Mesendoderm (in vitro differentiated cells): ENCODE data around the gene NRF1.
A peak's percentile ranks its signal among the peaks of the same experiment; 100 is the strongest.

Experiments
- DNase-seq: peaks from one replicate; pipeline ENCODE4 v3.0.0; 2013
- H2AK5ac ChIP-seq: 2 replicates; pipeline ENCODE4 v1.6.1; 2013; ENCODE audit warnings: low read length, inconsistent platforms
- H2BK120ac ChIP-seq: 2 replicates; pipeline ENCODE4 v1.6.1; 2013; ENCODE audit warnings: low read depth, mild to moderate bottlenecking, low read length, moderate library complexity, mixed read lengths
- H2BK15ac ChIP-seq: replicated peaks from 2 replicates; pipeline ENCODE4 v1.6.1; 2013; ENCODE audit warnings: low read depth, mild to moderate bottlenecking, moderate library complexity
- H2BK5ac ChIP-seq: 2 replicates; pipeline ENCODE4 v1.6.1; 2013; ENCODE audit warnings: low read length, inconsistent platforms
- H3K18ac ChIP-seq: 2 replicates; pipeline ENCODE4 v1.6.1; 2013; ENCODE audit warnings: mild to moderate bottlenecking, low read length, mixed read lengths
- H3K23ac ChIP-seq: one replicate; pipeline ENCODE4 v1.6.1; 2013; ENCODE audit warnings: low read length
- H3K27ac ChIP-seq: 2 replicates; pipeline ENCODE4 v1.5.1; 2013; ENCODE audit warnings: low read depth, mild to moderate bottlenecking, inconsistent platforms, low read length, moderate library complexity
- H3K27me3 ChIP-seq: 2 replicates; pipeline ENCODE4 v1.6.1; 2013; ENCODE audit warnings: low read length, control low read depth, mild to moderate bottlenecking, inconsistent platforms; ENCODE audit not compliant: insufficient read depth, poor library complexity
- H3K36me3 ChIP-seq: 2 replicates; pipeline ENCODE4 v1.6.1; 2013; ENCODE audit warnings: low read length, inconsistent platforms; ENCODE audit not compliant: control insufficient read depth, insufficient read depth
- H3K4ac ChIP-seq: one replicate; pipeline ENCODE4 v1.6.1; 2013; ENCODE audit warnings: low read depth, mild to moderate bottlenecking, low read length, moderate library complexity
- H3K4me1 ChIP-seq: 2 replicates; pipeline ENCODE4 v1.6.1; 2013; ENCODE audit warnings: low read depth, low read length, inconsistent platforms; ENCODE audit not compliant: control insufficient read depth
- H3K4me2 ChIP-seq: 2 replicates; pipeline ENCODE4 v1.6.1; 2013; ENCODE audit warnings: low read length
- H3K4me3 ChIP-seq: 2 replicates; pipeline ENCODE4 v1.5.1; 2013; ENCODE audit warnings: mild to moderate bottlenecking, low read length
- H3K56ac ChIP-seq: one replicate; pipeline ENCODE4 v1.6.1; 2013; ENCODE audit warnings: low read length
- H3K79me1 ChIP-seq: 2 replicates; pipeline ENCODE4 v1.6.1; 2013; ENCODE audit warnings: low read length, inconsistent platforms
- H3K79me2 ChIP-seq: 2 replicates; pipeline ENCODE4 v1.6.1; 2013; ENCODE audit warnings: mild to moderate bottlenecking, low read length; ENCODE audit not compliant: control insufficient read depth, insufficient read depth
- H3K9ac ChIP-seq: 2 replicates; pipeline ENCODE4 v1.6.1; 2013; ENCODE audit warnings: low read length, inconsistent platforms
- H4K5ac ChIP-seq: one replicate; pipeline ENCODE4 v1.6.1; 2013; ENCODE audit warnings: low read length
- H4K8ac ChIP-seq: one replicate; pipeline ENCODE4 v1.6.1; 2013; ENCODE audit warnings: low read depth, mild to moderate bottlenecking, control low read depth, low read length, moderate library complexity
- WGBS: extraction: QIAGEN DNeasy Blood & Tissue Kit; methylation state at CpG from one replicate; pipeline ENCODE4 v1.1.7; 2013; ENCODE audit warnings: low lambda C conversion rate, missing lambda C conversion rate; ENCODE audit not compliant: insufficient coverage; ENCODE audit errors: extremely low coverage; 5-methylcytosine and 5-hydroxymethylcytosine counted together

NRF1 gene

GRCh38 chr7:129730159-129730558 lies 118.6 kb downstream of the NRF1 start:
- Histone ChIP-seq H3K79me2 (no peaks in the 10 kb centered on the region), H3K4me1 (no peaks in the 10 kb centered on the region), H3K36me3 (peaks cover 10% of the 10 kb centered on the region), H3K4ac (no peak overlapping the region), H3K4me2 (no peak overlapping the region), H3K23ac (no peak overlapping the region), H3K79me1 (no peaks in the 10 kb centered on the region), H2BK5ac (no peak overlapping the region), H2BK15ac (no peak overlapping the region), H3K18ac (no peak overlapping the region), H2AK5ac (no peak overlapping the region), H3K9ac (no peak overlapping the region), H4K5ac (no peak overlapping the region), H3K27ac (no peak overlapping the region), H3K56ac (no peak overlapping the region), H3K4me3 (no peak overlapping the region), H3K27me3 (no peaks in the 10 kb centered on the region), H4K8ac (no peak overlapping the region), H2BK120ac (no peak overlapping the region)
- DNase-seq: no peak
- no CpG with 5 or more reads among the region's 3 CpGs for WGBS

- Histone ChIP-seq H2BK5ac (no peak overlapping the region), H4K5ac (no peak overlapping the region), H3K79me1 (no peaks in the 10 kb centered on the region), H3K18ac (no peak overlapping the region), H3K79me2 (no peaks in the 10 kb centered on the region), H3K27ac (no peak overlapping the region), H3K56ac (no peak overlapping the region), H2AK5ac (no peak overlapping the region), H2BK120ac (no peak overlapping the region), H4K8ac (no peak overlapping the region), H3K36me3 (peaks cover 2% of the 10 kb centered on the region), H3K4me2 (no peak overlapping the region), H3K4me3 (no peak overlapping the region), H3K9ac (no peak overlapping the region), H3K23ac (no peak overlapping the region), H3K4me1 (no peaks in the 10 kb centered on the region), H2BK15ac (no peak overlapping the region), H3K27me3 (no peaks in the 10 kb centered on the region), H3K4ac (no peak overlapping the region)
- no CpG with 5 or more reads among the region's 5 CpGs for WGBS
- DNase-seq: no peak
These were observed 122.9 kb downstream of the NRF1 start for GRCh38 chr7:129734400-129734799.

GRCh38 chr7:129739427-129739826 lies 127.9 kb downstream of the NRF1 start:
- no peaks in the 10 kb centered on the region for H3K79me2 ChIP-seq
- no peaks in the 10 kb centered on the region for H3K36me3 ChIP-seq
- no peak overlapping the region for H3K18ac ChIP-seq
- no peak overlapping the region for H3K4me3 ChIP-seq
- no peaks in the 10 kb centered on the region for H3K27me3 ChIP-seq
- no peak for DNase-seq
- H3K79me1 ChIP-seq: peaks cover 1% of the 10 kb centered on the region
- H3K56ac ChIP-seq: no peak overlapping the region
- no peak overlapping the region for H3K9ac ChIP-seq
- no CpG with 5 or more reads among the region's 4 CpGs for WGBS
- H3K4ac ChIP-seq: no peak overlapping the region
- no peak overlapping the region for H3K27ac ChIP-seq
- H2BK120ac ChIP-seq: no peak overlapping the region
- H3K4me2 ChIP-seq: no peak overlapping the region
- H2BK15ac ChIP-seq: no peak overlapping the region
- no peaks in the 10 kb centered on the region for H3K4me1 ChIP-seq
- H4K8ac ChIP-seq: no peak overlapping the region
- H2BK5ac ChIP-seq: no peak overlapping the region
- no peak overlapping the region for H3K23ac ChIP-seq
- no peak overlapping the region for H4K5ac ChIP-seq
- H2AK5ac ChIP-seq: no peak overlapping the region

- Histone ChIP-seq H3K23ac (no peak overlapping the region), H3K9ac (no peak overlapping the region), H3K56ac (no peak overlapping the region), H3K79me2 (no peaks in the 10 kb centered on the region), H2BK15ac (no peak overlapping the region), H3K4me2 (no peak overlapping the region), H2BK5ac (no peak overlapping the region), H3K36me3 (no peaks in the 10 kb centered on the region), H3K4me1 (no peaks in the 10 kb centered on the region), H3K27me3 (no peaks in the 10 kb centered on the region), H3K4ac (no peak overlapping the region), H3K79me1 (peaks cover 1% of the 10 kb centered on the region), H4K8ac (no peak overlapping the region), H3K4me3 (no peak overlapping the region), H2BK120ac (no peak overlapping the region), H4K5ac (no peak overlapping the region), H3K18ac (no peak overlapping the region), H2AK5ac (no peak overlapping the region), H3K27ac (no peak overlapping the region)
- WGBS: no CpG with 5 or more reads among the region's 10 CpGs
- no peak for DNase-seq
These were observed 129.3 kb downstream of the NRF1 start for GRCh38 chr7:129740574-129741410.

- H4K5ac ChIP-seq: no peak overlapping the region
- H4K8ac ChIP-seq: no peak overlapping the region
- no peaks in the 10 kb centered on the region for H3K4me1 ChIP-seq
- H3K79me1 ChIP-seq: peaks cover 1% of the 10 kb centered on the region
- no peak overlapping the region for H3K4me2 ChIP-seq
- no peak overlapping the region for H3K4ac ChIP-seq
- no peak overlapping the region for H2BK15ac ChIP-seq
- H3K18ac ChIP-seq: no peak overlapping the region
- no peak overlapping the region for H2AK5ac ChIP-seq
- H3K56ac ChIP-seq: no peak overlapping the region
- H3K9ac ChIP-seq: no peak overlapping the region
- H3K36me3 ChIP-seq: no peaks in the 10 kb centered on the region
- H3K27me3 ChIP-seq: no peaks in the 10 kb centered on the region
- H3K27ac ChIP-seq: no peak overlapping the region
- H3K23ac ChIP-seq: no peak overlapping the region
- no CpG with 5 or more reads among the region's 2 CpGs for WGBS
- no peak overlapping the region for H2BK120ac ChIP-seq
- H3K79me2 ChIP-seq: no peaks in the 10 kb centered on the region
- no peak overlapping the region for H3K4me3 ChIP-seq
- peak; percentile 12 for DNase-seq
- H2BK5ac ChIP-seq: no peak overlapping the region
These were observed 130.3 kb downstream of the NRF1 start for GRCh38 chr7:129741743-129742213.

- H4K8ac ChIP-seq: no peak overlapping the region
- no peak overlapping the region for H3K56ac ChIP-seq
- H2BK5ac ChIP-seq: no peak overlapping the region
- no peak for DNase-seq
- no peak overlapping the region for H2AK5ac ChIP-seq
- H3K27me3 ChIP-seq: no peaks in the 10 kb centered on the region
- no CpG with 5 or more reads among the region's 5 CpGs for WGBS
- H3K36me3 ChIP-seq: no peaks in the 10 kb centered on the region
- H3K4me1 ChIP-seq: no peaks in the 10 kb centered on the region
- H2BK15ac ChIP-seq: no peak overlapping the region
- no peak overlapping the region for H3K4me2 ChIP-seq
- no peak overlapping the region for H3K27ac ChIP-seq
- H3K79me2 ChIP-seq: no peaks in the 10 kb centered on the region
- no peak overlapping the region for H3K18ac ChIP-seq
- H3K9ac ChIP-seq: no peak overlapping the region
- peaks cover 1% of the 10 kb centered on the region for H3K79me1 ChIP-seq
- no peak overlapping the region for H3K4ac ChIP-seq
- H4K5ac ChIP-seq: no peak overlapping the region
- no peak overlapping the region for H3K4me3 ChIP-seq
- no peak overlapping the region for H2BK120ac ChIP-seq
- H3K23ac ChIP-seq: no peak overlapping the region
These were observed 130.7 kb downstream of the NRF1 start for GRCh38 chr7:129742256-129742655.
